Measurements from ENCODE around the gene TSPAN32. TPM values are rescaled to one million over a fixed set of nuclear protein-coding genes. Genes with fewer than 3 reads are reported as not detected.

Gene TSPAN32
- polyA plus RNA-seq, 6 donors from 2014 or later, result 6.5 to 24.0 (median 13.5) TPM

DNA sequence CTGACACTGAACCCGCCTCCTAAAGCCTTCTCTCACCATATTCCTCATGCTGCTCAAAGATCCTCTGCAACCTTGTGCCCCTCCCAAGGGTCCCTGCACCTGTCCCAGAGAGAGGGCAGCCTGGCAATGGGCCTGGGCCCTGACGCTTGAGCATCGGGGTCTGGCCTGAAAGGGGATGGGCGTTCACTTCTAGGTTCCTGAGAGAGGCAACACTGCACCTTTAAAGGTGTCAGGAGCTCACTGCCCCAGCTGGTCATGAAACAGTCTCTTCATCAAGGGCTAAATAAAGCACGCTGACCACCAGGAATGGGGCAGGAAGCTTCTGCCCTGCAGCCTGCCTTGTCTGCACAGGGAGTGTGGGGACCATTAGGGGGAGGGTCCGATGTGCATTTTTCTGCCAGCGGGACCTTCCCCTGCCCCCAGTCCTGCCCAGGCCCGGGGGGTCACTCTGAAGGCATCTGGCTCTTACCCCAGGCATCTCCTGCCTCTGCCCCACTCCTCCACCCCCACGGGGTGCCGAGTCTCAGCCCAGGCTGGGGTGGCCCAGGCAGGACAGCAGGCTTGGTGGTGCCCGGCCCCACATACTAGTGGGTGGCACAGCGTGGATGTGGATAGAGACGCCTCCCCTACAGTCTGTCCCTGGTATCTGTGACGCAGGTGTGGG, 3.5 kb upstream of the TSPAN32 start:
- Mint-ChIP-seq H3K9me3 (no peaks in the 10 kb centered on the region), H3K27me3 (no peaks in the 10 kb centered on the region), H3K27ac (peak overlapping the region in 1 of 6 donors; percentile 54), H3K4me3 (peak overlapping the region in 1 of 8 donors; percentile 37), H3K4me1 (peaks cover 28 to 43% (median 33%) of the 10 kb centered on the region in 3 donors), H3K36me3 (no peaks in the 10 kb centered on the region)
- DNase-seq (no peak), ATAC-seq (ENCODE audit: low read depth in 2 of 2) (no peak)

DNA sequence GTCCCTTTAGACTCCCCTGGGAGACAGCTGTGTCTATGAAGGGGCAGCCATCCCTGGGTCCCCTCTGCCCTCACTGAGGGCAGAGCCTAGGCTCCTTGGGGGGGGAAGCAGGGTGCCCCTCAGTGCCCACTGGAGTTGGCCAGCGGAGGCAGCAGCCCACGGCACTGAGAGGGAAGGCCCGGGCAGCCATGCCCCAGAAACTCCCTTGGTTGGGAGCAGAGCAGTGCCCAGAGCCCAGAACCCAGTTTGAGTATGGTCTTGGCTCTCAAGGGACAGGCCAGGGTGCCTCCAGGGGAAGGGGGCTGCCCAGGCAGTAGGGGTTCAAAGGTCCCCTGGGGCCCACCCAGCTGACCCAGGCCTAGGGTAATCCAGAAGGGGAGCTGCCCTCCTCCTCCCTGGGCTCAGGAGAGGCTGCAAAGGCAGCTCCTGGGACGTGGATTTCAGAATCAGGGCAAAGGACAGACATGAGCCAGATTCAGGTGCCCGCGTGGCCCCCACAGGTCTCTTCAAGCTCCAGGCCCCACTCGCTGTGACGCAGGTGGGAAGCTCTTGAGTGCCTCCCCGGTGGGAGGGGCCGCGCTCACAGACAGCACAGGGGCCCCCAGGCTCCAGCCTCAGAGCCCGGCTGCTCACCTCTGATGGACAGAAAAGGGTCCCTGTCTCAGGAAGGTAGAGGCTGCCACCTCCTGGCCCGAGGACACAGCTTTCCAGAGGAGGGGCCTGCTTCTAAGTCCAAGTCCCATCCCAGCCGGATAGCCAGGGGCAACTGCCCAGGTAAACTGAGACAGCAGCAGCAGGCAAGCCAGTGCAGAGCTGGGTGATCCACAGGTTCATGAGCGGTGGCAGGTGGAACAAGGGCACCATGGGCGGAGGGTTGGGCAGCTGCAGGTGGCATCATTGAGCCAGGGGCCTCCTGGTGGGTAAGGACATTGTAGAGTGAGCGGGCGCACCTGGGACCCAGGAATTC, 2.7 kb upstream of the TSPAN32 start:
- Mint-ChIP-seq H3K36me3 (no peaks in the 10 kb centered on the region), H3K27me3 (no peaks in the 10 kb centered on the region), H3K4me1 (peaks cover 28 to 38% (median 36%) of the 10 kb centered on the region in 3 donors), H3K9me3 (no peaks in the 10 kb centered on the region), H3K27ac (peak overlapping the region in 5 of 6 donors; percentile 56 to 83 (median 72)), H3K4me3 (peak overlapping the region; percentile 63 to 96 (median 76))
- no peak for ATAC-seq (ENCODE audit: low read depth in 2 of 2)
- DNase-seq, result no peak

- Mint-ChIP-seq H3K4me1 (peaks cover 28 to 39% (median 37%) of the 10 kb centered on the region in 3 donors), H3K27me3 (no peaks in the 10 kb centered on the region), H3K36me3 (no peaks in the 10 kb centered on the region), H3K27ac (peak overlapping the region in 4 of 6 donors; percentile 53 to 83 (median 70)), H3K9me3 (no peaks in the 10 kb centered on the region), H3K4me3 (peak overlapping the region in 7 of 8 donors; percentile 69 to 96 (median 77))
- DNase-seq (no peak), ATAC-seq (ENCODE audit: low read depth in 2 of 2) (no peak)
Measured at GRCh38 chr11:2299773-2300172, 2.0 kb upstream of the TSPAN32 start.

DNA sequence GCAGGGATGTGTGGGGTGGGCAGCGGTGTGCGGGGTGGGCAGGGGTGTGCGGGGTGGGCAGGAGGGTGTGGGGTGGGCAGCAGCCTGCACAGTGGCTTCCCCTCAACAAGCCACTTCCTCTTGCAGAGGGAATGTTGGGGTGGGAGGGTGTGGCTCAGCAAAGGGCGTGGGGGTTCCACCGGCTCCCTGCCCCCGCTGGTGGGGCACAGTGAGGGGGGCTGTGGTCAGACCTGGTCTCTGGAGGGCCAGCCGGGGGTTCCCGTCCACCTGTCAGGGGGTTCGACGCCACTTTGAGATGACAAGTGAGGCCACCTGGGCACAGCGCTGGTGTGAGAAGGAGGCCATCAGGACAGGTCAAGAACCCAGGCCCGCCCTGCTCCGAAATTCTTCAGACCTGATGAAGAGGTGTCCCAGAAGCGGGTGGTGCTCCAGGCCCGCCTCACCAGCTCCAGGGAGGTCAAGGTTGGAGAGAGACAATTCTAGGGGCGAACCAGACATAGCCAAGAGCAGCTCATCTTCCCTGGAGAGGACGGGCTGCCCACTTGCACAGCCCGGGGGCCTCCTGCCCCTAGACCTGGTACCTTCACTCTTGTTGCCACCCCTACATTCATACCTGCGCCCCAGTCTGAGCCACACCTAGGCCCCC, 1.4 kb upstream of the TSPAN32 start:
- Mint-ChIP-seq H3K36me3 (no peaks in the 10 kb centered on the region), H3K4me1 (peaks cover 28 to 46% (median 38%) of the 10 kb centered on the region in 3 donors), H3K4me3 (peak overlapping the region; percentile 87 to 97 (median 95)), H3K27me3 (no peaks in the 10 kb centered on the region), H3K27ac (peak overlapping the region; percentile 18 to 97 (median 88)), H3K9me3 (no peaks in the 10 kb centered on the region)
- DNase-seq (peak; percentile 55), ATAC-seq (ENCODE audit: low read depth in 2 of 2) (peak; percentile 31 to 32)

DNA sequence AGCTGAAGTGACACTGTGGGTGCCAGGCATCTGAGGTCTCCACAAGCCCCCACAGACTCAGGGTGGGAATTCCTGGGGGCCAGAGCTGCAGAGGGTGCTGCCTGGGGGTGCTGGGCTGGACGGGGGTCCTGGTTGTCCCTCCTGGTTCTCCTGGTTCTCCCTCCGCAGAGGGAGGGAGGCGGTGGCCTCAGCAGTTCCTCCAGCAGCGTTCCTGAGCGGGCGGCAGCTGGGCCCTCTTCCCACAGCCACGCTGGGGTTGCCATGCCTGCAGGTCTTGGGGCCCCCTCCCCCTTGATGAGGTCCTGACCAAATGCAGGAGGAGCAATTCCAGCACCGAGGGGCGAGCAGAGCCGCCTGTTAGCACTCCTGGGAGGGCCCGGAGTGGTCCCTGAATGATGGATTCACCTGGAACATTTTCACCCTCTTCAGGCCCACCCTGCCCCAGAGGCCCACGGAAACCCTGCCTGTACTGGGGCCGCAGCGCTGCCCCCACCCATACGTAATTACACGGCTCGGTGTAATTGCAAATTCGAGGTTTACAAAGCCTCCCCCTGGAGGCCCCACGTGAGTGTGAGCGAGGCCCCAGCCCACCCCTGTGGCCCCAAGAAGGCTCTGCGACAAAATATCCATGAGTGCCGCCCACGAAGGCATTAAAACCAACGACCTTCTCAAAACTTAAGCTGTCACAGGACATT, 730 bp upstream of the TSPAN32 start:
- H3K27me3 Mint-ChIP-seq, result no peaks in the 10 kb centered on the region
- peak overlapping the region; percentile 87 to 97 (median 95) for H3K4me3 Mint-ChIP-seq
- no peaks in the 10 kb centered on the region for H3K36me3 Mint-ChIP-seq
- peak; percentile 28 to 34 for ATAC-seq (ENCODE audit: low read depth in 2 of 2)
- H3K27ac Mint-ChIP-seq, result peak overlapping the region; percentile 41 to 97 (median 89)
- DNase-seq, result peak; percentile 40
- no peaks in the 10 kb centered on the region for H3K9me3 Mint-ChIP-seq
- H3K4me1 Mint-ChIP-seq, result peaks cover 32 to 52% (median 41%) of the 10 kb centered on the region in 3 donors

GRCh38 chr11:2302306-2302895, 588 bp downstream of the TSPAN32 start:
- ATAC-seq (ENCODE audit: low read depth in 2 of 2) (peak; percentile 29 to 42), DNase-seq (peak; percentile 28)
- peak overlapping the region; percentile 87 to 97 (median 95) for H3K4me3 Mint-ChIP-seq
- no peaks in the 10 kb centered on the region for H3K36me3 Mint-ChIP-seq
- H3K27me3 Mint-ChIP-seq, result no peaks in the 10 kb centered on the region
- peaks cover 34 to 58% (median 45%) of the 10 kb centered on the region in 3 donors for H3K4me1 Mint-ChIP-seq
- no peaks in the 10 kb centered on the region for H3K9me3 Mint-ChIP-seq
- peak overlapping the region in 4 of 6 donors; percentile 33 to 97 (median 65) for H3K27ac Mint-ChIP-seq

- Mint-ChIP-seq H3K9me3 (no peaks in the 10 kb centered on the region), H3K27ac (peak overlapping the region in 3 of 6 donors; percentile 33 to 97 (median 88)), H3K27me3 (no peaks in the 10 kb centered on the region), H3K4me3 (peak overlapping the region; percentile 87 to 97 (median 95)), H3K4me1 (peaks cover 32 to 58% (median 39%) of the 10 kb centered on the region in 3 donors), H3K36me3 (no peaks in the 10 kb centered on the region)
- ATAC-seq (ENCODE audit: low read depth in 2 of 2), result no peak
- no peak for DNase-seq
Measured at GRCh38 chr11:2302896-2303626, 1.2 kb downstream of the TSPAN32 start.

- no peaks in the 10 kb centered on the region for H3K36me3 Mint-ChIP-seq
- ATAC-seq (ENCODE audit: low read depth in 2 of 2) (no peak), DNase-seq (no peak)
- peaks cover 32 to 58% (median 38%) of the 10 kb centered on the region in 3 donors for H3K4me1 Mint-ChIP-seq
- H3K27ac Mint-ChIP-seq, result peak overlapping the region in 2 of 6 donors; percentile 41 to 76
- H3K4me3 Mint-ChIP-seq, result peak overlapping the region; percentile 1 to 97 (median 90)
- H3K9me3 Mint-ChIP-seq, result no peaks in the 10 kb centered on the region
- H3K27me3 Mint-ChIP-seq, result no peaks in the 10 kb centered on the region
Measured at GRCh38 chr11:2303627-2304505, 2.1 kb downstream of the TSPAN32 start.

GRCh38 chr11:2304506-2305139, 2.8 kb downstream of the TSPAN32 start:
- Mint-ChIP-seq H3K9me3 (no peaks in the 10 kb centered on the region), H3K27me3 (no peaks in the 10 kb centered on the region), H3K36me3 (no peaks in the 10 kb centered on the region), H3K4me1 (peaks cover 28 to 53% (median 32%) of the 10 kb centered on the region in 3 donors), H3K27ac (peak overlapping the region in 3 of 6 donors; percentile 10 to 90 (median 34)), H3K4me3 (peak overlapping the region in 2 of 8 donors; percentile 24 to 85)
- DNase-seq, result no peak
- ATAC-seq (ENCODE audit: low read depth in 2 of 2), result no peak

DNA sequence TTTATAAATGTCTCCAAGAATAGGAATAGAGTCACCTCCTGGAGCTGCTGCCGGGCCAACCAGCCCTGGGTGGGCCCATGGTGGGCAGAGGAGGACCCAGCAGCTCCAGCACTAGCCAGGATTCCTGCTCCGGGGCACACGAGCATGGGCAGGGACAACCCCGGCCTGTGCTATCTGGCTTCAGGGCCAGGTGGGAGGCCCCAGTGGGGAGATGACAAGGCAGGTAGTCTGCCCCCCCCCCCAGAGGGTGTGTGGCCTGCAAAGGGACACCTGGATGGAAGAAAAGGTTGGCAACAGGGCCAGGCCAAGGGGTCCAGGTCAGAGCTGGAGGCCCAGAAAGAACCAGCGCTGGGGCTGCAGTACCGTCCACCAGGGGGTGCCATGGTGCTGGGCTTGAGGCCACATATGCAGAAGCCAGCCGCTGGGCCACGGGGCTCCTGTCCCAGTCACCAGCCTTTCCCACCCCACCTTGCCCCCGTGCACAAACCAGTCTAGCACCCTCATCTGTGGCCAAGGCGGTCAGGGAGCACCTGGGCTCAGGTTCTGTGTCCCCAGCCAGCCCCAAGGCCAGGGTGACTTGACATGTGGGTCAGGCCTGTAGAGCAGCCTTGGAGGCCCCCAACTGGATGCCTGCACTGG, 3.4 kb downstream of the TSPAN32 start:
- Mint-ChIP-seq H3K4me1 (peaks cover 25 to 49% (median 30%) of the 10 kb centered on the region in 3 donors), H3K36me3 (no peaks in the 10 kb centered on the region), H3K9me3 (no peaks in the 10 kb centered on the region), H3K27me3 (no peaks in the 10 kb centered on the region), H3K4me3 (peak overlapping the region in 2 of 8 donors; percentile 39 to 85), H3K27ac (peak overlapping the region in 2 of 6 donors; percentile 34 to 90)
- ATAC-seq (ENCODE audit: low read depth in 2 of 2), result peak; percentile 50 to 68
- peak; percentile 78 for DNase-seq
